PC-3 (cell line): Measurements from ENCODE around the gene TBC1D28. TPM values are rescaled to one million over a fixed set of nuclear protein-coding genes. Genes with fewer than 3 reads are reported as not detected.
"Not testable (repeated sequence)": the region's sequence is repeated elsewhere in the genome, so short reads cannot be mapped to it uniquely, and the experiment has no call there.

Experiments used
- ATAC-seq: fragments of 200-7000 bp; cut with Tn5 transposase; 2 replicates; pipeline ENCODE4 v1.9.1; 2020; ENCODE audit warnings: mild to moderate bottlenecking, moderate library complexity
- Bru-seq: library from RNA; stranded (reverse); fragments of 400-500 nt; gene quantifications from one replicate; lab custom pipeline; 2021; lab: Mats Ljungman, UMichigan
- BruChase-seq, 2 experiments: library from RNA; stranded (reverse); fragments of 400-500 nt; gene quantifications; one replicate each; lab custom pipeline; 2021; lab: Mats Ljungman, UMichigan
- BruUV-seq: library from RNA; stranded (reverse); fragments of 400-500 nt; replicated peaks from 2 replicates; lab custom pipeline; 2021; lab: Mats Ljungman, UMichigan
- CTCF ChIA-PET: fragments of 300-600 bp; sonication (Branson Sonifier 250); formaldehyde crosslinking; loops from one replicate; lab custom pipeline; 2022; ENCODE audit warnings: antibody characterized with exemption; lab: Charles Lee
- POLR2A ChIA-PET: fragments of 300-600 bp; sonication (Branson Sonifier 250); formaldehyde crosslinking; loops from one replicate; lab custom pipeline; 2022; ENCODE audit warnings: antibody characterized with exemption; ENCODE audit not compliant: unreplicated experiment; lab: Charles Lee
- DNase-seq: peaks from one replicate; pipeline ENCODE4 v3.0.0-alpha.2; 2015
- H2AFZ ChIP-seq: fragments of 300-600 bp; sonication (generic); 2 replicates; pipeline ENCODE4 v1.6.0; 2016; ENCODE audit warnings: antibody characterized with exemption, low read length
- H3F3A ChIP-seq: fragments of 300-600 bp; sonication (generic); one replicate; pipeline ENCODE4 v1.6.0; 2017; ENCODE audit warnings: antibody characterized with exemption, low read length, control low read depth, mild to moderate bottlenecking; ENCODE audit not compliant: unreplicated experiment
- H3K27ac ChIP-seq: fragments of 300-600 bp; sonication (generic); 2 replicates; pipeline ENCODE4 v1.5.1; 2016; ENCODE audit warnings: mild to moderate bottlenecking, low read length
- H3K27me3 ChIP-seq: fragments of 300-600 bp; sonication (generic); 2 replicates; pipeline ENCODE4 v1.6.1; 2016; ENCODE audit warnings: low read length, mixed read lengths
- H3K36me3 ChIP-seq: fragments of 300-600 bp; sonication (generic); 2 replicates; pipeline ENCODE4 v1.6.1; 2016; ENCODE audit warnings: low read depth, mixed run types, low read length, mixed read lengths
- H3K4me1 ChIP-seq: fragments of 300-600 bp; sonication (generic); 2 replicates; pipeline ENCODE4 v1.5.1; 2016; ENCODE audit warnings: low read length; ENCODE audit not compliant: insufficient read depth
- H3K4me2 ChIP-seq: fragments of 300-600 bp; sonication (generic); 2 replicates; pipeline ENCODE4 v1.6.0; 2016; ENCODE audit warnings: low read length
- H3K4me3 ChIP-seq: fragments of 300-600 bp; sonication (generic); 2 replicates; pipeline ENCODE4 v1.5.1; 2016; ENCODE audit warnings: mild to moderate bottlenecking, low read length, mixed read lengths
- H3K79me2 ChIP-seq: fragments of 300-600 bp; sonication (generic); 2 replicates; pipeline ENCODE4 v1.6.1; 2017; ENCODE audit warnings: low read length, mixed read lengths
- H3K9ac ChIP-seq: fragments of 300-600 bp; sonication (generic); 2 replicates; pipeline ENCODE4 v1.6.0; 2016; ENCODE audit warnings: mild to moderate bottlenecking, low read length
- H3K9me2 ChIP-seq: fragments of 300-600 bp; sonication (generic); replicated peaks from 2 replicates; pipeline ENCODE4 v1.6.1; 2016; ENCODE audit warnings: mixed run types, low read length, mixed read lengths
- H3K9me3 ChIP-seq: fragments of 300-600 bp; sonication (generic); 2 replicates; pipeline ENCODE4 v1.6.1; 2016; ENCODE audit warnings: low read length, mixed read lengths
- H4K20me1 ChIP-seq: fragments of 300-600 bp; sonication (generic); 2 replicates; pipeline ENCODE4 v1.6.1; 2016; ENCODE audit warnings: low read length, mixed read lengths
- intact Hi-C: fragments of 100-400 bp; cut with micrococcal nuclease; formaldehyde crosslinking; loops from 2 replicates; pipeline ENCODE4 v1.9.0; 2023
- long read RNA-seq: library from polyadenylated mRNA; unstranded; transcript quantifications from one replicate; pipeline ENCODE4 v2.0.0, GENCODE V29; 2021; ENCODE audit not compliant: unreplicated experiment
- total RNA-seq: library from RNA; depleted of rRNA; stranded (reverse); fragments of >200 nt; gene quantifications from 2 replicates; pipeline ENCODE4 v1.2.3, GENCODE V29; 2014; rRNA removed

TBC1D28 gene
- total RNA-seq (not detected in 2 replicates), Bru-seq, nascent RNA (not detected), BruChase-seq, experiment 1, labeled RNA remaining after a 6-hour chase (percentile 8 among the genes with signal in this experiment), BruChase-seq, experiment 2, labeled RNA remaining after a 2-hour chase (percentile 11 among the genes with signal in this experiment)
- long read RNA-seq: 0 reads

DNA sequence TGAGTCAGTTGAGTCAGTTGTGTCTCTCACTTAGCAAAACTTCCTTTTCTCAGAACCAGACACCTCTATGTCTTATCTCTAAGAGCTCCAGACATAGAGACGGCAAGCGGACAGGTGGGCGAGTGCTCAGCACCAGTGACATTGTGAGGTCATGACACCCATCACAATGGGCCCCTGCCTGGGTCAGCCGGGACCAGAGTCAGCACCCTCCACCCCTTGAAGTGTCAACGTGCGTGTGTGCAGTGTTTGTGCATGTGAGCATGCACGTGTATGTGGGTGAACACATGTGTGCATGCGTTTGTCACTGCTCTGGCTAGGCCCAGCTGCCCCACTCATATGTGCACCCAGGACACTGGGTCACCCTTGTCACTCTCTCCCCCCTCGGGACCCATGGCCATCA is at the start of gene TBC1D28:
Gene TBC1D28 (minus strand): TSS at position 101 of the 400 bp plus-strand sequence. CDS start 3,039 bp downstream, outside the sequence.
- H3K9me3 ChIP-seq, BruUV-seq, H3K4me1 ChIP-seq, H2AFZ ChIP-seq, POLR2A ChIA-PET, ATAC-seq, H4K20me1 ChIP-seq, H3K79me2 ChIP-seq, H3F3A ChIP-seq, H3K27me3 ChIP-seq, H3K4me3 ChIP-seq, intact Hi-C loops, DNase-seq, H3K36me3 ChIP-seq, H3K27ac ChIP-seq, H3K9me2 ChIP-seq, H3K4me2 ChIP-seq, CTCF ChIA-PET, H3K9ac ChIP-seq: not testable (repeated sequence)

GRCh38 chr17:18682668-18683067 is 38.5 kb upstream of the TBC1D28 start:
- POLR2A ChIA-PET, BruUV-seq: not testable (repeated sequence)

DNA sequence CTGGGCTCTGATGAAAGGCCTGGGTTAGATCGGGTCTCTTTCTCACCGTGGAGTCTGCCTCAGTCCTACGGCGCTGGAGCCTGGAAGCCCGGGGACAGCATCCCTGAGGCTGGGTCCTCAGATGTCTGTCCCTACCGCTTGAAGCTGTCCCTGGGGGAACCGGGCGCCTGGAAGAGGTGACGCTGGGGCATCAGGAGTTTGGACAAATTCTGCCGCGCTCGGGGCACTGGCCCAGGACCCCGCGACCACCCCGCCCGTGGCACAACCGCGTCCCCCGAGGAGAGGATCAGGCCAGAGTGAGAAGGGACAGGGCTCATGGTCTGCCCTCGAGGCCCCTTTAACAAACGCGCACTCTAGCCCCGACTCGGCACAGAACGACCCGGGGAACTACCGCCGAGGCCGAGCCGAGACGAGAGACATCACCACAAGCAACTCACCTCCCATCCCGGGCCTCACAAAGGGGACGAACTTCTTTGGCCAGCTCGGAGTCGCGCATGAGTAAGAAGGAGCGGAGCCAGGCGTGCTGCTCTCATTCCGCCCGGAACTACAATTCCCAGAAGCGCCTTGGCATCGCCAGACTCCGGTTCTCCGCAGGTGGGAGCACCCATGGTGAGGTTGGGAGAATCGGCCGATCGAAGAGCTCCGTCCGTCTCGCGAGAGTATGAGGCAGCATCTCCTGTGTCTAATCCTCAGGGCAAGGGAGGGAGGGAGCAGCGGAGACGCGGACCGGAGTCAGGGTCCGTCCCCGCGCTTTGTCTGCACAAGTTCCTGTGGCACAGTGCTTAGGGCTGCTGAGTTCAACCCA is 37.8 kb upstream of the TBC1D28 start, which contains the start of gene FOXO3B:
Gene FOXO3B (minus strand): TSS at position 548 of the 805 bp plus-strand sequence. CDS start 663 bp downstream, outside the sequence.
- DNase-seq: peak; percentile 78
- POLR2A ChIA-PET, H3K9me3 ChIP-seq, H3K27me3 ChIP-seq, H3K36me3 ChIP-seq, CTCF ChIA-PET, H3K9ac ChIP-seq, H3K9me2 ChIP-seq, H3K27ac ChIP-seq, H3F3A ChIP-seq, intact Hi-C loops, H4K20me1 ChIP-seq, H3K4me1 ChIP-seq, H3K79me2 ChIP-seq: not testable (repeated sequence)
- peak; percentile 82 for ATAC-seq
- Histone ChIP-seq H2AFZ (peak within 1 kb of the TSS; percentile 81; the same call in 1 of the 2 replicates), H3K4me2 (peak within 1 kb of the TSS; percentile 74), H3K4me3 (peak within 1 kb of the TSS; percentile 64)
- TSS peak; percentile 76 for BruUV-seq

More at GRCh38 chr17:18682668-18683067, 38.5 kb upstream of the TBC1D28 start:
- H3K79me2 ChIP-seq, H3K4me3 ChIP-seq, H3K9me2 ChIP-seq, H3K9me3 ChIP-seq, H3K27me3 ChIP-seq, H3K36me3 ChIP-seq, H3K27ac ChIP-seq, H3K4me1 ChIP-seq, H3F3A ChIP-seq, CTCF ChIA-PET, H4K20me1 ChIP-seq, DNase-seq, H3K9ac ChIP-seq, intact Hi-C loops: not testable (repeated sequence)
- Histone ChIP-seq H2AFZ (peak overlapping the region; percentile 38; the same call in 1 of the 2 replicates), H3K4me2 (peak overlapping the region; percentile 48)
- peak; percentile 53 for ATAC-seq

GRCh38 chr17:18677381-18677780 is 33.2 kb upstream of the TBC1D28 start:
- H2AFZ ChIP-seq, H3K79me2 ChIP-seq, H4K20me1 ChIP-seq, H3K27ac ChIP-seq, CTCF ChIA-PET, DNase-seq, H3K4me3 ChIP-seq, H3K36me3 ChIP-seq, H3K9ac ChIP-seq, H3K9me2 ChIP-seq, H3K4me1 ChIP-seq, H3K27me3 ChIP-seq, H3K4me2 ChIP-seq, H3K9me3 ChIP-seq, H3F3A ChIP-seq, ATAC-seq, intact Hi-C loops, POLR2A ChIA-PET, BruUV-seq: not testable (repeated sequence)

- H4K20me1 ChIP-seq, CTCF ChIA-PET: not testable (repeated sequence)
Observed at GRCh38 chr17:18676928-18677327, 32.7 kb upstream of the TBC1D28 start.

DNA sequence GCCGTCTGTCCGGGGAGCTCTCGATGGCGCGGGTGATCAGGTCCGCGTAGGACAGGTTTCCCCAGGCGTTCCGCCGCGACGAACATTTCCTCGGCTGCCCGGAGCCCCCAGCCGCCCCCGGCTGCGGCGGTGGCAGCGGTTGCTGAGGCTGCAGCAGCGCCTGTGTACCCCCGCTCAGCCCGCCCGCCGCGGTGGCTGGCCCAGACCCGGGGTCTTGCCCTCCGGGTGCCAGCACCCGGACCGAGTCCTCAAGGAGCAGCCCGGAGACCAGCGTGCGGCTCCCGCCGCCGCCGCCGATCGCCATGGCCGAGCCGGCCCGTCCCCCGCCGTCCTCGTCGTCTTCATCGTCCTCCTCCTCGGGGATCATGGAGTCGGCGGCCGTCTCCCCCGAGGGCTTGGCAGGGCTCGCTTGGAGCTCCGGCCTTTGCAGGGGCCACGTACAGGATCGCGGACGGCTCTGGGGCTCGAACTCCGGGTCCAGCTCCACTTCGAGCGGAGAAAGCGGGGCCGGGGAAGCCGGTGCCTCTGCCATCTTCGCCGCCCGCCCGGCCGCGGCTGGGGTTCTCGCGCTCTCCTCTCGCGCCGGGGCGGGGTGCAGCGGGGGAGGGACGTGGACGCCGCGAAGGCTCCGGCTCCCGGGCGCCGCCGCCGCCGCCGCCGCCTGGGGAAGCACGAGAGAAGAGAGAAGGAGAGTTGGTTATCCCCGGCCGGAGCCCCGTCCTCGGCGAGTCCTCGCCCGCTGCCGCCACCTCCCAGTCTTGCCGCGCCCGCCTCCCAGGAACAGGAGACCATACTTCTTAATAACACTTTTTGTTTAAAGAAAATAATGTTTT is 28.4 kb upstream of the TBC1D28 start:
- H3K4me1 ChIP-seq, H2AFZ ChIP-seq, DNase-seq, intact Hi-C loops, H3K27me3 ChIP-seq, H3K36me3 ChIP-seq, H3K9ac ChIP-seq, POLR2A ChIA-PET, BruUV-seq, ATAC-seq, H3K27ac ChIP-seq, H3K4me3 ChIP-seq, H3K79me2 ChIP-seq, CTCF ChIA-PET, H3F3A ChIP-seq, H3K4me2 ChIP-seq, H3K9me3 ChIP-seq, H3K9me2 ChIP-seq, H4K20me1 ChIP-seq: not testable (repeated sequence)

More at GRCh38 chr17:18676928-18677327, 32.7 kb upstream of the TBC1D28 start:
- H3K27me3 ChIP-seq, intact Hi-C loops, DNase-seq, H3K27ac ChIP-seq, H3K36me3 ChIP-seq, H3K4me3 ChIP-seq, H2AFZ ChIP-seq, H3K9me2 ChIP-seq, H3K9ac ChIP-seq, H3K4me2 ChIP-seq, BruUV-seq, POLR2A ChIA-PET, ATAC-seq, H3K79me2 ChIP-seq, H3K9me3 ChIP-seq, H3K4me1 ChIP-seq, H3F3A ChIP-seq: not testable (repeated sequence)
